AG08395 (cell line): ENCODE measurements around the gene KRT71.

Experiments
- DNase-seq: peaks from one replicate; pipeline ENCODE4 v3.0.0; 2012; ENCODE audit warnings: mixed read lengths, low spot score

KRT71 gene

GRCh38 chr12:52537101-52537500 lies 15.8 kb downstream of the KRT71 start:
- no peak for DNase-seq

DNA sequence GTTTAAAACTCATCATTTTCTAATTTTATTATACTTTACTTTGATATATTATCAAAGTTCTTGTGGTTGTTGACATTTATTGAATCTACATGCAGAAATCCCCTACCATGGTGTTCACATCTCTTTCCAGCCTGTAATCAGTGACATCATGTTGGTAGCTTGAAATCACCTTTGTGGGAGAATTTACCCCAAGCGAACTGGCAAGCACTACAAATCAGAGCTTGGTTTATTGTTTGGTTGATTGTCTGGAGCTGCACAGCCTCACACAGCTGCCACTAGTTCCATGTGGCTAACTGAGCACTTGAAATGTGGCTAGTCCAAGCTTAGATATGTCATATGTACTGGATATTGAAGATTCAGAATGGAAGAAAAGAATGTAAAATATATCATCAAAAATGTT lies 17.4 kb downstream of the KRT71 start:
- no peak for DNase-seq

GRCh38 chr12:52534482-52534881 lies 18.5 kb downstream of the KRT71 start:
- no peak for DNase-seq

GRCh38 chr12:52533686-52534470 lies 19.1 kb downstream of the KRT71 start:
- no peak for DNase-seq

DNA sequence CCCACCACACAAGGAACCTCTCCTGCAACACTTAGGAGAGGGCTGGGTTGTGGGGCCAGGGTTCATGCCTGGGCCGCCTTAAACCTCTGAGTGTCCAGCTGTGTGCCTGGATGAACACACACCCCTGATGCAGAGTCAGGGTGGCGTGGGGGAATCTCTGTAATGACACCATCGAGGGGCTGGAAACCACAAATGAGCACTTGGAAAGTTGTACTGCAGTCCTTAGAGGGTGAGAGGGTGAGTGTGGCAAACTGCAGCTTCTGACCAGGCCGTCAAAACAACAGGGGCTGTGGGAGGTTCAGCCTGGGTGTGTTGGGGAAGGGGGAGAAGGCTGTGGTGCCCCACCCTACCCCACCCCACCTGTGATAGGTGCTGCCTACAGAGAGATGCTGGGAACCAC lies 20.3 kb downstream of the KRT71 start:
- no peak for DNase-seq

DNA sequence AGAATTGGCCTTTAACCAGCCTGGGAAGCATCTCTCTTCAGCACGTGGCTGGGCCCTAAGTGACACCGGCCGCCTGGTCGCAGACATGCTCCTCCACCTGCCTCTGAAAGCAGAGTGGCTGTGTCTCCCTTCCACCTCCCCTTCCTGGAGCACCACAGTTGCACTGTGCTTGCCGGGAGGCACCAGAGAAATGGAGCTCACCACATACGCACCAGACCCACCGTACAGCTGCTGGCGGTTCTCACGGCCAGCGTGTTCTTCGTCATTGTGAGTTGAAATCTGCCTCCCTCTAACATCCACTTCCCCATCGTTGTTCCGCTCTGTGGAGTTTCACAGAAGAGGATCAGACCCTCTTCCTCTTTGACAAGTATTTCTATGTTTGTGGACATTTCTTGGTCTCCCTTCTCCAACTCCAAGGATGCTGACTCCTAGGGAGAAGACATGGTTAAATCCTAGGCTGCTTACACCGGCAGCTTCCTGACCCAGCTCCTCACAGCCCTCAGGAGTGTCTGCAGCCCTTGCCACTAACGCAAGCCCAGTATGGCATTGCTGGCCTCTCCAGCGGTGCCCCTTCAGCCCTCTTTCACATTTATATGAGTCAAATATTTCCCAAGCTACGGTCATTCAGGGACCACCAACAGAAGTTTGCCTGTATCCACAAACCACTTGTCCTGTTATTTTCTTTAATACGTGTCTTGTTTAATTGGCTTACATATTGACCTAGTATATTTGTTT lies 21.2 kb downstream of the KRT71 start:
- DNase-seq = no peak

GRCh38 chr12:52530905-52531304 lies 22.0 kb downstream of the KRT71 start:
- DNase-seq = no peak

- no peak for DNase-seq
Observed at GRCh38 chr12:52530366-52530765, 22.6 kb downstream of the KRT71 start.

GRCh38 chr12:52529846-52530245 lies 23.1 kb downstream of the KRT71 start:
- DNase-seq = no peak

DNA sequence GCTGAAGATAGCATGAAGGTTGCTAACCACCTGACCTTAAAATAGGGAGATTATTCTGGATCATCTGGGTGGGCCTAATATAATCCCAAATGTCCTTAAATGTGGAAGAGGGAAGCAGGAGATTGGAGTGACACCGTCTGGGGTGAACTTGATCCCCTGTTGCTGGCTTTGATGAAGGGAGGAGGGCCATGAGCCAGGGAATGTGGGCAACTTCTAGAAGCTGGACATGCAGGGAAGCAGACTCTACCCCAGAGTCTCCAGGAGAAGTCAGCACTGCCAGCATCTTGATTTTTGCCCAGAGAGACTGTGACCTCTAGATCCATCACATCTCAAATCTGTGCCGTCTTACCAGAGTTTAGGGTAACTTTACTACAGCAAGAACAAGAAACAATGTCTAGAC lies 23.5 kb downstream of the KRT71 start:
- DNase-seq = no peak

GRCh38 chr12:52528641-52529143 lies 24.3 kb downstream of the KRT71 start:
- DNase-seq = no peak

DNA sequence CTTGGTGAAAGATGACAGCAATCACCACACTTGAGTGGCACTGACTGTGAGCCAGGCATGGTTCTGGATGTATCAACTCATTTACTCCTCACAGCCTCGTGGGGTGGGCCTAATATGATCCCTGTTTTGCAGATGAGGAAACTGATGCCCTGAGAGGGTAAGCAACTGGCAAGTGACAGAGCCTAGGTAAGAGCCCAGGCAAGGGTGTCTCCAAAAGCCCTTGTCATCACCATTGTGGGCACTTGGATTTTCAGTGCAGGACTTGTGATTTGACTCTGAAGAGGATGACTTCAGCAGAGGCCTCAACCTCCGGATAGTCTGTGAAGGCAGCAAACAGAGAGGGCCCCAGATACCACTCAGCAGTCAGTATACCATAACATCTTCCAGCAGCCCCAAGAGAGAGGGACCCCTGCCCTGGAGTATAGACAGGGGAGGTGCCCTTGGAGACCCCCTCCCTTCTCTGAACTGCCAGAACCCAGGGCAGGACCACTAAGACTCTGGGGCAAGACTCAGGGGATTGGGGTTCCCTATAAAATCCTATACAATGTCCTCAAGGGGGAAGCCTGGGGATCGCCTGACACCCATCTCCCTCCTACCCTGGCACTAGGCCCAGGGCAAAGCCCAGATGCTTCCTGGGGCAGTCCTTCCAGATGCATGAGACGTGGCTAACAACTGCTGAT lies 25.7 kb downstream of the KRT71 start:
- no peak for DNase-seq

DNA sequence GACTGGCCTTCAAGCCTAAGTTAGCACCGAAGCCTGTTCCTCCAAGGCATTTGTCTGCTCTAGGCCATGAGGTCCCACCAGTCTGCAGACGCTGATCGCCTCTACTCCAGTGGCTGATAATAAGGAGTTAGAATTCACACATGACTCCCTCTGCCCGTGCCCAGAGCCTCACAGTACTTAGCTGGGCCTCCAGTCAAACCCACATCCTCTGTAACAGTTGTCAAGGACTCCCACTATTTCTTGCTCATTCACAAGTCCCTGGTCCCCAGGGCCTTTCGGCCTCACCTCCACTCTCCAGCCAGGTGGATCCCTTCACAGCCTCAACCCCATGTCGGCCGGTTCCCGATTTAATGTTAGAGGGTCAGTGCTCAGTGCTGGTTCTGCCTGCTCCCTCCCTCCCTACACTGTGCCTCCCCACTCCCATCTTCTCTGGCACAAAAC lies 26.4 kb downstream of the KRT71 start:
- DNase-seq = no peak

- DNase-seq = no peak
Observed at GRCh38 chr12:52525661-52526499, 27.1 kb downstream of the KRT71 start.

- DNase-seq = no peak
Observed at GRCh38 chr12:52524898-52525591, 27.9 kb downstream of the KRT71 start.

DNA sequence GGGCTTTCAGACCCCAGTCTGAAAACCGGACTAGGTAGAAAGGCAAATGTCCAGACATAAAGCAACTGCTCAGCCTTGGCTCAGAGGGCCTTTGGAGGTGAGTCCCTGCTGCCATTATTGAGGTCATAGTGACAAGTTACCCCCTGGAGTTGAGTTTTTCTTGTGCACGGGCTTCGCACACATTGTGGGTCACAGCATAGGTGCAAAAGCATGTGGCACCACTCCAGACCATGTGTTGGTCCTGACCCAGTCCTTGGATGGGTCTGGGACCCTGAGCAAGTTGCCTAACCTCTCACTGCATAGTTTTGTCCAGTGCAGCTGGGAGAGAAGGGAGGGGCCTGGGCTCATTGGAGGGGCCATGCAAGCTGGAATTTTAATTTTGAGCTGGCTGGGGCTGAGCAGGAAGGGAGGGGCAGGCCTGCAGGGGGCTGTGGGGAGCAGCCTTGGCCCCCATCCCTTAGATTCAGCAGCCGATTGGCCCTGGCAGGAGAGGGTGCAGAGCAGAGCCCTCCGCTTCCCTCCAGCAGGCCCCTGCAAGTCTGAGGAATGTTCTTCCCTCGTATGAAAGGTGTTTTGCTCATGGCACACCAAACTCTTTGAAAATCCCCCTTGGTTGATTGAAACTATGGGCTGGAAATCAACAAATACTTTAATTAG lies 28.6 kb downstream of the KRT71 start:
- no peak for DNase-seq

- no peak for DNase-seq
Observed at GRCh38 chr12:52523824-52524223, 29.1 kb downstream of the KRT71 start.

DNA sequence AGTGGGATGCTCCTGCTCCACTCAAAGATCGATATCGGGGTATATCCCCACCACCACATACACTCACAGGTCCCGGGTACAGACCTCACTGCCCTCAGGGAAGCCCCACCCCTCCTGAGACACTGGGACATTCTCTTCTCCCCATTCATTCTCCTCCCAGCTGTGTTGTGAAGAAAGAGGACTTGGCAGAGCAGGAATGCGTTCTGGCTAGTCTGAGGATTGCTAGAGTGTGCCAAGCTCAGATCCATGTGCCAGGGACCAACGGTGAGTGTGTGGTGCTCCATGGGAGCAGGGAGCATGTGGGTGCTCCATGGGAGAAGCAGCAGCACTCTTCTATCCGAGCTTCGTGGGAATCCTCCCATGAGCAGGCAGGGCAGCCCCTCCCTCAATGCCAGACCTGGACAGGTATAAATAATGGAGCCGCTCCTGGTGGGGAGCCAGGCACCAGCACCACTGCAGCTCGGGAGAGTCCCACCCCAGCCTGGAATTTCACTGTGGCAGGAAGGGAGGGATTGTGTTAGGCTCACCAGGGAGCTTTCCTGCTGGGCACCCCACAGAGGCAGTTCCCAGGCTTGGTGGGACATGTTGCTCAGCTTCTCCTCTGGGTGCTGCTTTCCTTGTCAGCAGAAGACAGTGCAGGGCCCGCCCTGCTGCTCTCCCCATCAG lies 30.5 kb downstream of the KRT71 start:
- DNase-seq = peak; percentile 39

- DNase-seq = peak; percentile 73
Observed at GRCh38 chr12:52521568-52522266, 31.2 kb downstream of the KRT71 start.
